GM18508 (cell line): Measurements from ENCODE around the gene TOMT.

Source experiments
- ATAC-seq: cut with Tn5 transposase; IDR thresholded peaks from one replicate; pipeline ENCODE4 v1.9.1; 2021; ENCODE audit warnings: moderate number of reproducible peaks; ENCODE audit not compliant: insufficient read depth, unreplicated experiment

Gene TOMT

GRCh38 chr11:72155751-72156150 lies 50.0 kb downstream of the TOMT start:
- no peak for ATAC-seq

DNA sequence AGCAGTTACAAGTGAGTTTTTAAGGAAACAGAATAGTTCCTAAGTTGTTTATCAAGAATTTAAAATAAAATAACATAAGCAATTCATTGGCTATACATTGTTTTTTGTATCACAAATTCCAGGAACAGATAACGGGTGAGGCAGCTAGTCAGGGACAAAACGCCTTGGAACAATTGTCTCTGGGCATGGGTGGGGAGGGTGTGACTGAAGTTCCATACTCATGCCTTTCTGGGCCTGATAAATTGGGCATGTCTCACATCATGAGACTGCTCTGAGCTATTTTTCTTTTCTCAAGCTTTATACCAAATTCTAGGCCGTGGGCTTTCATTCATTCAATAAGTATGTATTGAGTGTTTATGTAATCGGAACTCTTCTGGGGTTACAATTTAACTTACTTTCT lies 51.4 kb downstream of the TOMT start:
- no peak for ATAC-seq
